Esophagus squamous epithelium (tissue), 5 donors: Measurements from ENCODE around the gene WHAMM. TPM values are rescaled to one million over a fixed set of nuclear protein-coding genes. Genes with fewer than 3 reads are reported as not detected.

Source experiments
- DNase-seq: peaks from one replicate; lab custom pipeline; 2025; lab: John Stamatoyannopoulos, UW
- H3K27ac ChIP-seq, 4 donors: fragments of 200-600 bp; sonication (generic); one replicate each; pipeline ENCODE4 v1.5.1; 2016 to 2019; ENCODE audit warnings: mild to moderate bottlenecking in 1 of 4
- H3K27me3 ChIP-seq, 4 donors: fragments of 200-600 bp; sonication (generic); 1 replicate in 3 of 4; 2 replicates in 1 of 4; pipeline versions ENCODE4 v1.5.1 to v1.6.0; 2017 to 2021; ENCODE audit warnings: antibody characterized with exemption in 1 of 4
- H3K36me3 ChIP-seq, 3 donors: fragments of 200-600 bp; sonication (generic); one replicate each; pipeline ENCODE4 v1.5.1; 2016 to 2019
- H3K4me1 ChIP-seq, 3 donors: fragments of 200-600 bp; sonication (generic); one replicate each; pipeline ENCODE4 v1.5.1; 2017 to 2019
- H3K4me3 ChIP-seq, 4 donors: fragments of 200-600 bp; sonication (generic); 1 replicate in 3 of 4; 2 replicates in 1 of 4; pipeline ENCODE4 v1.5.1; 2016 to 2019; ENCODE audit warnings: mild to moderate bottlenecking in 2 of 4, moderate library complexity in 1 of 4
- H3K9me3 ChIP-seq, 3 donors: fragments of 200-600 bp; sonication (generic); one replicate each; pipeline ENCODE4 v1.5.1; 2016 to 2019
- CTCF ChIP-seq, 6 experiments: fragments of 450-650 bp in 4 of 6; fragments of 200-600 bp in 2 of 6; sonication (generic) in 2 of 6; IDR thresholded peaks; one replicate each; pipeline ENCODE4 v1.5.1; 2016 to 2019; ENCODE audit warnings: antibody characterized with exemption in 6 of 6, mild to moderate bottlenecking in 4 of 6, moderate library complexity in 4 of 6
- POLR2A ChIP-seq, 4 donors: fragments of 450-650 bp; IDR thresholded peaks; one replicate each; pipeline ENCODE4 v1.6.1; 2017; ENCODE audit warnings: antibody characterized with exemption in 4 of 4, mild to moderate bottlenecking in 4 of 4, moderate library complexity in 3 of 4
- WGBS, 2 donors: methylation state at CpG; one replicate each; pipeline ENCODE4 v1.1.5; 2018; 5-methylcytosine and 5-hydroxymethylcytosine counted together
- intact Hi-C: fragments of 100-400 bp; cut with DNase I; formaldehyde crosslinking; loops from one replicate; pipeline ENCODE4 v1.15.0; 2022
- total RNA-seq, 4 donors: library from RNA; depleted of rRNA; stranded (reverse); fragments of >200 nt; gene quantifications; one replicate each; pipeline ENCODE4 v1.1.0, GENCODE V29; 2016
- donor health status: DM: yes; HTN: yes; CAD: no.

Gene WHAMM
- total RNA-seq, 4 donors from 2014 or later, result 5.3 to 8.8 (median 6.1) TPM

GRCh38 chr15:82767163-82767829 lies 42.1 kb upstream of the WHAMM start:
- H3K4me3 ChIP-seq, result no peak overlapping the region
- TF ChIP-seq CTCF (IDR thresholded peaks at IDR 0.05), result no peak
- no peak for TF ChIP-seq POLR2A (IDR thresholded peaks at IDR 0.05)
- no peaks in the 10 kb centered on the region for H3K9me3 ChIP-seq
- peaks cover 0 to 11% (median 7%) of the 10 kb centered on the region in 3 donors for H3K4me1 ChIP-seq
- DNase-seq, result no peak
- H3K27ac ChIP-seq, result no peak overlapping the region
- no peaks in the 10 kb centered on the region for H3K27me3 ChIP-seq
- 69 to 74% methylated on average over 2 of the region's 2 CpGs for WGBS, 2 donors
- intact Hi-C loops, result no loop called here
- peaks cover 0 to 32% (median 0%) of the 10 kb centered on the region in 3 donors for H3K36me3 ChIP-seq

- DNase-seq, result no peak
- peaks cover 0 to 11% (median 7%) of the 10 kb centered on the region in 3 donors for H3K4me1 ChIP-seq
- H3K27me3 ChIP-seq, result no peaks in the 10 kb centered on the region
- 59 to 70% methylated on average over 3 to 4 of the region's 4 CpGs for WGBS, 2 donors
- H3K36me3 ChIP-seq, result peaks cover 0 to 24% (median 0%) of the 10 kb centered on the region in 3 donors
- H3K27ac ChIP-seq, result no peak overlapping the region
- TF ChIP-seq CTCF (IDR thresholded peaks at IDR 0.05) (no peak), POLR2A (IDR thresholded peaks at IDR 0.05) (no peak)
- no peak overlapping the region for H3K4me3 ChIP-seq
- H3K9me3 ChIP-seq, result no peaks in the 10 kb centered on the region
- intact Hi-C loops, result no loop called here
Observed at GRCh38 chr15:82768414-82769054, 40.9 kb upstream of the WHAMM start.

GRCh38 chr15:82771789-82772607 lies 37.4 kb upstream of the WHAMM start:
- intact Hi-C loops, result no loop called here
- Histone ChIP-seq H3K27ac (no peak overlapping the region), H3K27me3 (no peaks in the 10 kb centered on the region), H3K9me3 (no peaks in the 10 kb centered on the region), H3K4me3 (no peak overlapping the region), H3K4me1 (peaks cover 0 to 11% (median 7%) of the 10 kb centered on the region in 3 donors), H3K36me3 (peaks cover 0 to 7% (median 0%) of the 10 kb centered on the region in 3 donors)
- TF ChIP-seq CTCF (IDR thresholded peaks at IDR 0.05), result no peak
- no peak for TF ChIP-seq POLR2A (IDR thresholded peaks at IDR 0.05)
- no peak for DNase-seq
- 68 to 77% methylated on average over 9 to 12 of the region's 12 CpGs for WGBS, 2 donors

GRCh38 chr15:82774496-82774895 lies 34.9 kb upstream of the WHAMM start:
- no peaks in the 10 kb centered on the region for H3K36me3 ChIP-seq
- intact Hi-C loops, result no loop called here
- no peaks in the 10 kb centered on the region for H3K27me3 ChIP-seq
- WGBS, 2 donors, result 65 to 81% methylated on average over 7 of the region's 7 CpGs
- H3K4me1 ChIP-seq, result peaks cover 0 to 11% (median 7%) of the 10 kb centered on the region in 3 donors
- DNase-seq, result no peak
- TF ChIP-seq CTCF (IDR thresholded peaks at IDR 0.05) (no peak), POLR2A (IDR thresholded peaks at IDR 0.05) (no peak)
- no peaks in the 10 kb centered on the region for H3K9me3 ChIP-seq
- no peak overlapping the region for H3K27ac ChIP-seq
- H3K4me3 ChIP-seq, result no peak overlapping the region
